NCI-H69 (cell line): Measurements from ENCODE around the gene WNT2.

Experiments
- DNase-seq: peaks from one replicate; lab custom pipeline; 2025; lab: John Stamatoyannopoulos, UW

WNT2 gene

DNA sequence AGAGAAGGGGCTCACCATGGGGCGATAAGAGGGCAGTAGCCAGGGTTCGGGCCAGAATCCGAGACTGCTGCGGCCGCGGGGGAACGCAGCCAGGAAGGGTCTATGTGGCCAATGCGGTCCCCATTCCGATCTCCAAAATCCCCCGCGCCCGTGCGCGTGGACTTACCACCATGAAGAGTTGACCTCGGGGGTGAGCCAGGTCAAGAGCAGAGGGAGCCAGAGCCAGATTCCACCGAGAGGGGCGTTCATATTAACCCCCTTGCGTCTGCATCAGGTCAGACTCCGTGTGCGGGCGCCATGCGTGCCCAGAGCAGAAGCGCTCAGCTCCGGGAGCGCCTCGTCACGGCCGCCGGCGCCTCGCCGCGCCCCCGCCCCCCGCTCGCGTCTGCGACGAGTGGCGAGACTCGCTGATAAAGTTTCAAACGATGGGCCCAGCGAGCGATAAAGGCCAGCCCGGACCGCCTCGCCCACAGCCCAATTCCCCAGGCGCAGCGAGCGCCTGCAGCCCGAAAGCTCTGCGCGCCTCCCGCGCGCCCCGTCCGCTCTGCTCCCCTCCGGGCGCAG lies at the start of gene WNT2:
Gene WNT2, minus strand, starts transcription at position 318 of the 564 bp plus-strand sequence. Its CDS starts 69 bp downstream, at position 249.
- DNase-seq, result peak; percentile 45

DNA sequence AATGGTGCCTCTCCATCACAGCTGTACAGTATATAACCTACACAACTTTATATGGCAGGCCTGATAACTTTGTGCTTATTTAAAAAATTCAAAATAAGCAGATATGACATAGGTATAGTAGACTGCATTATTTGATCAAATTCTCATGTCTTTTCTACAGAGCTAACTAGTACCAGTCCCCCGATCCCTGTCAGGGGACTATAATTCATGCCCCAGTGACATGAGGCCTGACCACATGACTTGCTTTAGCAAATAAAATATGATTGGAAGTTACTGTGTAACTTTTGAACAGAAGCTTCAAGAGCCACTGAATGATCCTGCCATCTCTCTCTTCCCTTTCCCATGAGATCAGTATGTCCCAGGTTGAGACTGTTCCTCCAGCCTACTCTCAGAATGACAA lies 49.2 kb upstream of the WNT2 start:
- no peak for DNase-seq

DNA sequence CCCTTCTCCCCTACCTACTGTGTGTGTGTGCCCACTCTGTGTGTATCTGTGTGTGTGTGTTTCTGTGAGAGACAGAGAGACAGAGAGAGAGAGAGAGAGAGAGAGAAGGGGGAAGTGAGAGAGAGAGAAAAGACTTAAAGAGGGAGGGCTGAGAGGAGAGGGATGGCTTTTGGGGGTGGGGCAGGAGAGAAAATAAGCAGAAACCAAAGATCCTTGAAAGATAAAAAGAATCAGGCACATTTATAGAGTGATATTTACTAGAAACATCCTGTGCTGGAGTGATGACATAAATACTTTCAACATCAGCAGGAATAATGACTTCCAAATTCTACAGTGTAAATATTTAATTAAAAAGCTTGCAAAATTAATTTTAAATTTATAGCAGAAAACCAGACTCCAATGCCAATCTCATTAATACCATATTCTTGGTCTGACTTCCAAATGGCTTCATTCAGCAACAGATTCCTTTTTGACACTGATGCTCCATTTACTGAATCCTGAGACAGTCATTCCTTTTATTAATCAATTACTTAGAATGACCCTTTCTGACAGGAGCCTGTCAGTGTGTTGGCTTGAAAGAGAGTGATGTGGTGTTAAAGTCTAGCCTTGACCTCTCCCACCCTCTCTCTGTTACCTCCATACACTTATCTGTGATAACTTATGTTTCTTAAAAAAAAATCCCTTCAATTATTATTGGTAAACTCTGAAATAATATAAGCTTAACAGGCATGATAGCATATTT lies 41.7 kb upstream of the WNT2 start:
- DNase-seq, result no peak

DNA sequence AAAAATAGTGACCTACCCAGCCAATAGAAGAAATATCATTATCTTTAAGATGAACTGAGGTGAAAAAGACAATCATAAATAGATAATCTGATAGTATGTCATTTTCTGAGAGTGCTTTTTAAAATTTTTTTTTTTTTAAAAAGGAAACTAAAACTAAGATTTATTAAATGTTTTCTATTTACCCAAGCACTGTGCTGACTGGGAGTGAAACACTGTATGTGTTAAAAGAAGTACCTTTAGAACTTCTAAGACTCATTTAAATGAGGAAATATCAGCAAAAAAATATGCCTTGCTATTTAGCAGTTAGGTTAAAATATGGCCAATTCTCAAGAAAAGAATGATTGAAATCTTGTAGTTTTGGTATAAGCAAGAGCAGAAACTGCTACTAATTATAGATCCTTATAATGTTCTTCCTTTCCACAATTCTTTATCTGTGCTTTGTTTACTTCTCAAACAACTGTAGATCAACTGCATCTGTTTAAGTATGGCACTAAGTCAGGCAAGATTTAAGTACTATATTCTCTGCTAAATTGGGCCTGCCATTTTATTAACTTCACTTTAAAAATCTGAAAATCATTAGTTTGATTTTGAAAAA lies 39.5 kb upstream of the WNT2 start:
- no peak for DNase-seq

DNA sequence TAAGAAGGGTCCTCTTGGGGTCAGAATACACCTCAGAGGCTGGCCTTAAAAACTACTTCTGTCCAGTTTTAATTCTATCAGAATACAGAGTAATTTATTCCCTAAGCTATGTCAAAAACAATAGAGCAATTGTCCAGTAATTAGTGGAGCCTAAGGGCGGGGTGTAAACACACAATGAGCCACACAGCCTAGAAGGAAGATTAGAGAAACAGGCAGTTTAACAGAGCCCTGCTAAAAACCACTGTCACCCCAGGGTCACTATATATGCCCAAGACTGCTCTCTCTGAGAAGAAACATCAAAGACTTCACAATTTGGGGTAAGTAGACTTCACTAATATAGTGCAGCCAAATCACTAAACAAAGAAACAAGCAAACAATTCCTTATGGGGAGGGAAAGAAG lies 27.2 kb upstream of the WNT2 start:
- DNase-seq, result no peak

DNA sequence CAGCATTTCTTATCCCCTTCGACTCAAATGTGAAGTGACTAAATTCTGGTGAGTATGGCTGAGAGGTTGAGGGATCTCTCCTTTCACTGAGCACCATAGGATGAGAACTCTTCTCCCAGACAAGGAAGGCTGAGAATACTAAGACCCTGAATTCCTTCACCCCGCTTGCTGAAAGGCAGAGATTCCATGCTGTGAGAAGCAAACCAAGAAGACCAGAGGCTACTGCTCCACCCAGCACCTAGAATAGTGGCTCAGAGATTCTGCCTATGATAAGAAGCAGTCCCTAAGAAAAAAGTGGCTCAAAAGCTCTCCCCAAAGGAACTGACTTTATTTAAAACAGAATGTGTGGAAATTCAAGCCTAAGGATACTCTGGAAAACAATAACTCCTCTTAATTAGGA lies 26.7 kb upstream of the WNT2 start:
- no peak for DNase-seq

DNA sequence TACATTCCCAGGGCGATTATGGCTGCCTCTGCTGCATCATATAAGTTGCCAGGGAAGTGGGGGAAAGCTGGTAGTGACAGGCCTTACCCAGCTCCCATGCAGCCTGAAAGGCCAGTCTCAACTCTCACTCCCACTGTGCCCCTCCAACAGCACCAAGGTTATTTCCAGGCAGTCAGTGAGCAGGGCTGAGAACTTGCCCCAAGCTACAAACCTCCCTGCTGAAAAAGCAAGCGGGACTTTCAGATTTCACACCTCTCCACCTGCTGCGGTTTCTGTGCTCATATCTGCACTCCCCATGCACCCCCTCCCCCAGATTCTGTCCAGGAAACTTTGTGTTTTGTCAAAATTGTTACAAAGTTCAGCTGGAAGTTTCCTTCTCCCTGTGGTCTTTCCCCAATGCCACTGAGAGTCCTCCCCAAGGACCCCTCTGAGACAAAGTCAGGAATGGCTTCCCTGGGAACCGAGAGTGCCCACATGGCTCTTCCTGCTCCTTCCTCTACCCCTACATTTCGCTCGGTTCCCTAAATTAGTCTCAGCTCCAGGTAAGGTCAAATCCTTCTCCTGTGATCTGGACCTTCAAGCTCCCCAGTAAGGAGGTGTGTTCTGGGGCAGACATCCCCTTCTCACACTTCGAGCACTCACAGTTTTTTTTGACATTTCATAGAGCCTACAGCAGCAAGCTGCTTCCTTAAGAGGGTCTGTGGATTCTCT lies 25.3 kb upstream of the WNT2 start:
- DNase-seq, result no peak

DNA sequence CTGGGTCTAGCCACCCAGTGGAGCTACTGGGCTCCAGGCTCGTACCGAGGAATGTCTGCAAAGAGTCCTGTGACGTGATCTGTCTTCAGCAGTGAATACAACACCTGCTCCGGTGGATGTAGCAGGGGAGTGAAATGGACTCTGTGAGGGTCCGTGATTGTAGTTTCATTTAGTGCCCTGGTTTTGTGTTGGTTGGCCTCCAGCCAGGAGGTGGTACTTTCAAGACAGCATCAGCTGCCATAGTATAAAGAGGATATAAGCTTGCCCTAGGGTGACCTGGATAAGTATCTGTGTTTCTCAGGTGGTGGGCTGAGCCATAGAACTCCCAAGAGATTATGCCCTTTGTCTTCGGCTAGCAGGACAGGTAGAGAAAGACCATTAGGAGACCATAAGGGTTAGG lies 24.6 kb upstream of the WNT2 start:
- DNase-seq, result peak; percentile 59

DNA sequence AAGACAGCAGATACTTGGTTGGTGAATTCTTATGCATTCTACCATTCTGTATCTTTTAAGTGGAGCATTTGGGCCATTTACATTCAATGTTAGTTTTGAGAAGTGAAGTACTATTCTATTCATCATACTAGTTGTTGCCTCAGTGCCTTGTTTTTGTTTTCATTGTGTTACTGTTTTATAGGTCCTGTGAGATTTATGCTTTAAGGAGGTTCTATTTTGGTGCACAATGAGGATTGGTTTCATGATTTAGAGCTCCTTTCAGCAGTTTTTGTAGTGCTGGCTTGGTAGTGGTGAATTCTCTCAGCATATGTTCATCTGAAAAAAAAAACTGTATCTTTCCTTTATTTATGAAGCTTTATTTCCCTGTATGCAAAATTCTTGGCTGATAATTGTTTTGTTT lies 23.3 kb upstream of the WNT2 start:
- DNase-seq, result no peak

DNA sequence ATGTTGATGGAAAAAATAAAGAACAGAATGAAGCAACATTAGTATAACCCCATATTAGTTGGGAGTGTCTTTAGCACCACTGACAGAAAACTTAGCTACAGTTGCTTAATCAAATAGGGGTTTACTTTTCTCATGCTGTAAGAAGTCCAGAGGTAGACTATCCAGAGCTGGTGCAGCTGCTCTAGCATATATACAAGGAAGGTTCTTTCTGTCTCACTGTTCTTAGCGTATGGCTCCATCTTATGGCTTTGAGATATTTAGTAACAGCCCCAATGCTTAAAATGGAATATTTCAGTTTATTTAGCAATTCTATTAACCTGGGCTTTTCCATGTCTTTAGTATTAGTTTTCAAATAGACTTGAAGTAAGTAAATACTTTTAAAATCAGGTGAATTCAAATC lies 15.2 kb upstream of the WNT2 start:
- DNase-seq, result no peak

DNA sequence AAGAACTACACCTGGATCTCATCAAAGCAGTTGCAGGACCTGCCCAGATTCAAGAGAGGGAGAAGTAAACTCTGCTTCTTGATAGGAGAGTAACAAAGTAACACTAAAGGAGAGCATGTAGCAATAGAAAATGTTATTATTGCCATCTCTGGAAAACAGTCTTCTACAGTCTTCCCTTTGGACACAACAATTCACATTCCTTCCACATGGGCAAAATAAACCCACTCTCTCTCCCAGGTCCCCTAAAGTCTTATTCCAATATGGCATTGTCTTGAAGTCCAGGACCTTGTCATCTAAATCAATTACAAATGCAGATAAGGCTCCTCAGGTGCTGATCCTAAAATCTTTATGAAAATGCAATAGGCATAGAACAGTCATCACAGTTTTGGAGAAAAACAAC lies 10.3 kb upstream of the WNT2 start:
- no peak for DNase-seq

DNA sequence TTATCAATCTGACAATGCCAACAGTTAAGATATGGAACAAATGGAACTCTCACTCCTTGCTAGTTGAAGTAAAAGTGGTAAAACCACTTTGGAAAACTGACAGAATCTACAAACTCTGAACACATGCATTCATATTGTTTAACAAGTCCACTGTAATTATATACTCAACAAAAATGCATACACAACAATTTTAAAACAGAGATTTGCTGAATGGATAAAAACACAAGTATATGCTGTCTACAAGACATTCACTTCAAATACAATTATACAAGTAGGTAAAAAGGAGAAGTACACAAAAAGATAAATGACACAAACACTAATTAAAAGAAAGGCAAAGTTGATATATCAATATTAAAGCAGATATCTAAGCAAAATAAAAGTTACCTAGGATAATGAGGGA lies 9.2 kb upstream of the WNT2 start:
- no peak for DNase-seq

DNA sequence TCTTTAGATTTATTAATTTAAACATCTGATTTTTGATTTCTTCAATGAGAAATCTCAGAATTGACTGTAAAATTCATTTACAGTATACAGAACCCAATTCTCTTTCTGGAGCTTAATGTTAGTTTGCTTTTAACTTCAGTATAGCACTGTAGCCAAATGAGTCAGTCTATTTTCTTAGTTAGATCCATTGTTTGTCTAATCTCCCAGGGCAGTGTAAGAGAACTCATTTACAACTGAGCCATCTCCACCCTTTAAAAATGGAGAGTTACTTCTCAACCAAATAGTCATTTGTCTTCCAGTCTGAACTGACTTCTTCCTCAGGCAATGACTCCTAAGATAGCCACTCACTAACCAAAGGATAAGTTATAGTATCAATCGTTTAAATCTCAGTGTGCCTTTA lies 3.0 kb upstream of the WNT2 start:
- DNase-seq, result no peak

DNA sequence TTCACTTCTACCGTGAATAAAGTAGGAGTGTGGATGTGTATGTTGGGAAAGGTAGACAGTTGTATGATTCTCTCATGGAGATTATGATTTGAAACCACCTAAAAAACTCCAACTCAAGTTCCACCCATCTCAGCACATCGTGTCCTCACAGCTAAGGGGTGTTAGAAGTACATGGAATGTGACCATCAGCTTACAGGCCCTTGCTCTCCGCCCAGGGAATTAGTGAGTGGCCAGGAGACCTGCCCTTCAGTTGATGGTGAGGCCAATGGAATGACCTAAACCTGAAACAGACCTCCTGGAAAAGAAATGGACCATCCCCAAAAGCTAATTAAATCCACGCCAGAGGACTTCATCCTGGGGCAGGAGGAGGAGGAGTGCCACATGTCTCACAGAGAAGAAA lies 2.1 kb upstream of the WNT2 start:
- DNase-seq, result no peak

DNA sequence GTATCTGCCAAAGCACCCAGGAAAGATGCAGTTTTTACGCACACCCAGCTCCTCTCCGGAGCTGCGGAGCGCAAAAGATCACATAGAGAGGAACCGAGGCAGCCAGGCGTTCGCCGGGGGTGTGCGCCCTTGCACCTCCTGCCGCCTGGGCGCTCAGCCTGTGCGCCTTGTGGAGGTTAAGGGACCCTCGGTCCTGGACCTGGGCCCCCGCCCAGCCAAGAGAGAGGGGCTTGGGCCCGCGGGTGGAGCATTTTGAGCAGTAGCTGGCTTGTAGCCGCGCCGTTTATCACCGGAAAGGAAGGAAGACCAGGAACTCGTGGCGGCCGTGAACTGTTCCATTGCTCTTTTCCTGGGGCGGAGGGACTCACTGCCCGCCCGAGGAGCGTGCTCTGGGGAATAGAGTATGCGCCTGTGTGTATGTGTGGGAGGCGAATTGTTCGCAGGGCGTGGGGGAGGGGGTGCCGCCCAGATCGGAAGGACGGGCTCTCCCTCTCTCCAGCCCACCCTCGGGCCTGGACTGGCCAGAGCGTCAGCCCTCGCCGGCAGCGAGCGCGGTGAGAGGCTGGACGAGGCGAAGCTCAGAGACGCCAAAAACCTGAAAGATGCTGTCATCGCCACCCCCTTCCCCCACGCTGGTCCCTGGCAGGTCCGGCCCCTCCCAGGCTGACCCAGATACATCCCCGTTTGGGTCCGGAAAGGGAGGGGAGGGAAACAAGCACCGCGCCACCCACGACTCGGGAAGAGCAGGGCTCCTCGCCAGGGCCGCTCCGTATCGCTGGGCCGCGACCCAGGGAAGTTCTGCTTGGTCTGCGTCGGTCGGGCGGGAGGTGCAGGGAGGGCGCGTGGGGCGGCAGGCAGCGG lies 1.2 kb upstream of the WNT2 start:
- peak; percentile 54 for DNase-seq

DNA sequence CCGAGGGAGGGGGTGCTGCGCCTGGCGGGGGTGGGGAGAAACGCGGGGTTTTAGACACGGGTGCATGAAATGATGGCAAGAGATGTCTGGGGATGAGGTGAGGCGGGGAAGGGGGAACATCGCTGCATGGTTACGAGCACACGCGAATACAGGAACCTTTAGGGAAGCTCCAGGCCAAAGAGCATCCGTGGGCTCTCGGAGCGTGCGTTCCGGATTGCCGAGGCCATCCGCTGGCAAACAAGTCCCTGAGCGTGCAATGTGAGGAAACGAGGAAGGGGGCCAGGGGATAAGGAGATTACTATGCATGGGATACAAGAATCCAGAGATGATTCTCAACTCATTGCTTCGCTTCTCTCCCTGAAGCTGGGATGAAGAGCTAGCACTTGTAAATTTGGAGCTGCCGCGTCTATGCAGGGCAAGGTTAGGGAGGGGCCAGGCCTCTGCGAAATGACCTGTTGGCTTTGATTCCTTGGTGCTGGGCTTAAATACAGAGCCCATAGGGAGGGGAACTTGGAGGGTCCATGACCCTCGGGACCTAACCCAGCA lies 520 bp upstream of the WNT2 start:
- peak; percentile 48 for DNase-seq

DNA sequence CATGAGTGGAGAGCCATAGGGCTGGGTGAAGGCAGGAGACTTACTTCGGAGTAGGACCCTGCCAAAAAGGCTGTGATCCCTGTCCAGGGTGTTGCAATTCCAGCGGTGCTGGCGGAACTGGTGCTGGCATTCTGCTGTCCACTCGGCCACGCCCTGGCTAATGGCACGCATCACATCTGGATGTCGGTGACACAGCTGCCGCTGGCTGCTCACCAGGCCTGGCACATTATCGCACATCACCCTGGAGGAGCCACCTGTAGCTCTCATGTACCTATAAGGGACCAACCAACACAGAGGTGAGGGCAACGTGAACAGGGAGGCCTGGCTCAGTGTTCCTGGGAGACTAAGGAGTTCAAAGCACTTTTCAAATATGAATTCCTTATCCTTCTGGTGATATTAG lies 2.3 kb downstream of the WNT2 start:
- DNase-seq, result no peak

DNA sequence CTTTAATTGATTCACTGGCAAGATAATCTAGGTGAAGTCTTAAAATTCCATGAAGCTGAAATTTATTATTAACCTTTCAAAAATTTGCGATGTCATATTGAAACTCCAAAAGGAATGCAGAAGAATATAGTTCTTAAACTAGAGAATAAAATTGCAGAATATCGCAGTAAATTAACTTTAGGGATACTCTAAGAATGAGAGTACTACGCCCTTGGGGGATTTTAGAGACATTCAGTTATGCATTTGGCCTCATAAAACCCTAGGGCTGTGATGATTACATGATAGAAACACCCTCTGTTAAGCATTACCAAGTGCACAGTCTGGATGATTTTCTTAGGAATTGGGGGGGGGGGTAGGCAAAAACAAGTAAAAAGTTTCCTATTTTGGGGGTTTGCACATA lies 3.7 kb downstream of the WNT2 start:
- no peak for DNase-seq

DNA sequence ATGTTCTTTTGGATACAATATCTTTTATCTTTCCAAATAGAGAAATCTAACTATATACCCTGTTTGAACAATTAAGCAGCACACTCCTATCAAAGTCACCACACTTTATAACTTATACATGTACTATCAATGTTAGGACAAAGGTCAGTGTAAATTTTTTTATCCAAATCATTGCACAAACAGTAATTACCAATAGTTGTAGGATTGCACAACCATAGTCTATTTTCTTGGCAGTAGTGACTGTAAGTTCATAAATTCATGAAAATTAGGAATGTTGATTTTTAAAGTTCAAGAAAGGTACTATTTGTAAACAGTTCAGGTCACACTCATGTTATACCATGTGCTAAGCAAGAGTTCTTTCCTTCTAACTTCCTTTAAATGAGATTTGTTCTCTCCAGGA lies 9.3 kb downstream of the WNT2 start:
- no peak for DNase-seq

DNA sequence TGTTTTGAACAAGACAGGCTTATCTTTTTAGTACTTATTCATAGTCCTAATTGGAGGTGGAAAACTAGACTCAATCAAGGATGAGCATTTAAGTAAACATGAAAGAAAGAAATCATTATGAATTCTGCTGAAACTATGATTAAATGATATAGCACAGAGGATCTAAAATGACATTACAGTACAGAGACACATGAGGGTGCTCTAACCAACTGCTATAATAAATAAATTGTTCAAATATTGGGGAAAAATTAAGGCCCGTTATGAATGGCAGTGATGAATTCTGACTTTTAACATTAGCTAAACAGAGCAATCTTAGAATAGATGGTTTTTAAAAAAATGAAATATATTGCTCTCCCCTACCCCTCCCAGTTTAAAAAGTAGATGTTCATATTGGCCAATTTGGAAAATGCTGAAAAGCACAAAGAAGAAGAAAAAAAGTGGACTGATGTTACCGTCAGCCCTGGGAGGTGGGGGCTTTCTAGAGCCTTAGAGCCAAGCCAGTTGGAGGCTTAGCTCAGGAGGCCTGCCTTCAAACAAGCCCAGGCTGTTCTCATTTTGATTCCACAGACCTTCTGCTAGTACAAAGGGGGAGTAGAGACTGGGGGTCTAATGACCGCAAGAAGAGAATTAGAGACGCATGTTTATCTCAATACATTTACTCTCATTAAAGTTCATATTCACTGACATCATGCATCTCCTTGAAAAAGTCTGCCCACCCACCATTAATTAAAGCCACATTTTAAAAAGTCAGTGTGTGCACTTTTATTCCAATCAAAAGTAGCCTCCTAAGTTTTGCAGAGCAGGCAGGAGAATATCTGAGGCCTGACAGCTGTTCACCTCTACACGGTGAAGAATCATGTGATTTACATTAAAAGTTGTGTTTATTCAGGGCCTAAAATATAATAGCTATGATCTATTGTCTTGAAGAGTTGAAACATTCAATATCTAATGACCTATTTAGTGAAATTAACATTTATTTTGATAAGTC lies 10.0 kb downstream of the WNT2 start:
- no peak for DNase-seq

DNA sequence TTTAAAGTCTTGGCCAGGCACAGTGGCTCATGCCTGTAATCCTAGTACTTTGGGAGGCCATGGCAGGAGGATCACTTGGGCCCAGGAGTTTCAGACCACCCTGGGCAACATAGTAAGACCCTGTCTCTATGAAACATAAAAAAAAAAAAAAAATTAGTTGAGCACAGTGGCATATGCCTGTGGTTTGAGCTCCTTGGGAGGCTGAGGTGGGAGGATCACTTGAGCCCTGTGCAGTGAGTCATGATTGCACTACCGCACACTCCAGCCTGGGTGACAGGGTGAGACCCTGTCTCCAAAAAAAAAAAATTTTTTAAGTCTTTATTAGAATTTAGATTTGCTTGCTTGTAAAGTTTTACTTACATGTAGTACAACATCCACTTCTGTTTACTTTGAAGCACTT lies 14.0 kb downstream of the WNT2 start:
- no peak for DNase-seq
